ENCODE data around the gene CERS6. TPM values are rescaled to one million over a fixed set of nuclear protein-coding genes. Genes with fewer than 3 reads are reported as not detected.

CERS6 gene
- total and polyA plus RNA-seq, 2 of the 8 experiments (the other 6 are each of a cell fraction or from before 2014, with no cell fraction given): 6.8 to 28.2 TPM

GRCh38 chr2:168585700-168586099 lies 129.6 kb downstream of the CERS6 start (continued):
- TF ChIP-seq EP300 (IDR thresholded peaks at IDR 0.05; ENCODE audit: borderline replicate concordance in 1 of 2, low read depth in 2 of 2, low read length in 2 of 2): no peak
- no peak for TF ChIP-seq RAD21 (IDR thresholded peaks at IDR 0.05 in 1 of 2, conservative IDR thresholded peaks at IDR 0.05 in 1 of 2; ENCODE audit: low read depth in 2 of 2, low read length in 2 of 2)
- TF ChIP-seq, protein P1, sequence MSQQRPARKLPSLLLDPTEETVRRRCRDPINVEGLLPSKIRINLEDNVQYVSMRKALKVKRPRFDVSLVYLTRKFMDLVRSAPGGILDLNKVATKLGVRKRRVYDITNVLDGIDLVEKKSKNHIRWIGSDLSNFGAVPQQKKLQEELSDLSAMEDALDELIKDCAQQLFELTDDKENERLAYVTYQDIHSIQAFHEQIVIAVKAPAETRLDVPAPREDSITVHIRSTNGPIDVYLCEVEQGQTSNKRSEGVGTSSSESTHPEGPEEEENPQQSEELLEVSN (IDR thresholded peaks at IDR 0.05): no peak
